Thoracic aorta (tissue), 2 donors: Measurements from ENCODE around the gene AKAP6. TPM values are rescaled to one million over a fixed set of nuclear protein-coding genes. Genes with fewer than 3 reads are reported as not detected.

Experiments used
- ATAC-seq: fragments of 150-250 bp; one replicate; pipeline ENCODE4 v1.8.0; 2017; ENCODE audit warnings: low read depth; ENCODE audit not compliant: insufficient number of reproducible peaks, low FRiP score
- DNase-seq: peaks from one replicate; pipeline ENCODE4 v3.0.0-alpha.2; 2020; ENCODE audit warnings: low spot score
- H3K27ac ChIP-seq, 2 donors: fragments of 200-600 bp; sonication (generic); 1 replicate in 1 of 2; 2 replicates in 1 of 2; pipeline ENCODE4 v1.5.1; 2016; ENCODE audit warnings: mild to moderate bottlenecking in 2 of 2, moderate library complexity in 2 of 2
- H3K27me3 ChIP-seq: fragments of 200-600 bp; sonication (generic); replicated peaks from 2 replicates; pipeline ENCODE4 v1.6.0; 2016; ENCODE audit warnings: mild to moderate bottlenecking; ENCODE audit not compliant: insufficient read depth
- H3K36me3 ChIP-seq: fragments of 200-600 bp; sonication (generic); one replicate; pipeline ENCODE4 v1.5.1; 2016
- H3K4me1 ChIP-seq, 2 donors: fragments of 200-600 bp; sonication (generic); 1 replicate in 1 of 2; 2 replicates in 1 of 2; pipeline versions ENCODE4 v1.5.1 to v1.6.0; 2016; ENCODE audit warnings: low read depth in 2 of 2, mild to moderate bottlenecking in 1 of 2; ENCODE audit not compliant: control insufficient read depth in 1 of 2
- H3K4me3 ChIP-seq: fragments of 200-600 bp; sonication (generic); 2 replicates; pipeline ENCODE4 v1.5.1; 2016; ENCODE audit warnings: mild to moderate bottlenecking
- H3K9me3 ChIP-seq: fragments of 200-600 bp; sonication (generic); 2 replicates; pipeline ENCODE4 v1.5.1; 2016
- CTCF ChIP-seq: fragments of 200-600 bp; sonication (generic); IDR thresholded peaks from one replicate; pipeline ENCODE4 v1.5.1; 2019; ENCODE audit warnings: antibody characterized with exemption
- total RNA-seq, 2 donors: library from RNA; depleted of rRNA; stranded (reverse); fragments of >200 nt; gene quantifications; one replicate each; pipeline versions ENCODE4 v1.1.0 to v1.2.3, GENCODE V29; 2016

Gene AKAP6
- total RNA-seq, 2 donors from 2014 or later: 78.9 to 104 TPM

DNA sequence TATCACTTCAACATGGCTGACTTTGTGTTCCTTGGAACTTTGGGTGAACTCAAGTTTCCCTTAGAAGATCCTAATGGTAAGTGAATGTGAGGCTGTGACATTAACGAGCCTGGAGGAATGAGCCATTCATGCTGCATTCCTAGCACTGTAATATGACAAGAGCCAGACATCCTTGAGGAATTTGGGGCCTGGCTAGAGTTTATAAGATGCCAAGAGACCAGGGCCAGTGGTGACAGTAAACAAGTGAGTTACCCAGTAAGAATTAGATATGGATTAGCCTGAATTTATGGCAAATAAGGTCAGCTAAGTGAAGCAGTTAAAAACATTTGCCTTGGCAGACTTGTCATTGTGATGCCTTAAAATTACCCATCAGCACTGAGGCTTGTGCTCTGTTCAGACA is 232.4 kb downstream of the AKAP6 start:
- ATAC-seq (no peak), DNase-seq (no peak)
- Histone ChIP-seq H3K9me3 (no peaks in the 10 kb centered on the region), H3K4me3 (no peak overlapping the region), H3K36me3 (no peaks in the 10 kb centered on the region), H3K4me1 (peaks cover 28 to 61% of the 10 kb centered on the region in 2 donors), H3K27me3 (no peaks in the 10 kb centered on the region), H3K27ac (no peak overlapping the region)
- TF ChIP-seq CTCF: no peak

DNA sequence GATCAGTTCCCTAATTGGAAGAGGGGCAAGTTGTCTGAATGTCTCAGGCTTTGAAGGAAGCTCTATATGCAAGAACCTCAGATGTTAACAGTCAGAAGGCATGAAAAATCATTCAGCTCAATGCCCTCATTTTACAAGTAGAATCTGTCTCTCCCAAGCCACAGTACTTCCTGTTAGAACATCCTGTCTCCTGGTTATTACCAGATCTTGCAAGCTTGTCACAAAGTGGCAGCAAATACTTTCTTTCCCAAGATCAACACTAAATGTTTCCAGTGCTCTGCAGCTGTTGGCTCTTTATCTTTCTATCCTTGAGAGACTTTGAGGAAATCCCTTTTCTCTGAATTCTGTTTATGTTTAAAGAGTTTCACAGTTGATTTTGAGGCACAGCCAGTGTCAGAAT is 235.5 kb downstream of the AKAP6 start:
- ATAC-seq: no peak

DNA sequence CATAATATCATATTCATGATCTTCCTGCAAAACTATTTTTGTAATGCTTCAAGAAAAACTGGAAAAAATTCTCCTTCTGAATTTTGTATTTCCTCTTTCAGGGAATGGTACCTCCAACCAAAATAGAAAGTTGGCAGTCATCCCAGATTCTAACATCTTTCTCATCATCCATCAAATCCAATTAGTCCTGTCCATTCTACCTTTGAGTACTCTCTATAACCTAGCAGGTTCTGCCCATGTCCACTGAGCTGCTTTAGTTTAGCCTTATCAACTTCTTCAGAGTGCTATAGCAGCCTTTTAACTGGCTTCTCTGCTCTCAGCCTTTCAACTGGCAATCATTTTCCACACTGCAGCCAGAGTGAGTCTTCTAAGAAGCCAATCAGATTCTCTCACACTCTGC is 236.2 kb downstream of the AKAP6 start:
- Histone ChIP-seq H3K4me1 (peaks cover 31 to 62% of the 10 kb centered on the region in 2 donors), H3K27ac (peak overlapping the region in 1 of 2 donors; percentile 45)
- no peak for ATAC-seq

More for the DNA sequence above, 235.5 kb downstream of the AKAP6 start:
- peak overlapping the region; percentile 45 to 59 for H3K27ac ChIP-seq
- peaks cover 36 to 68% of the 10 kb centered on the region in 2 donors for H3K4me1 ChIP-seq
- TF ChIP-seq CTCF: no peak
- H3K27me3 ChIP-seq: no peaks in the 10 kb centered on the region
- H3K9me3 ChIP-seq: no peaks in the 10 kb centered on the region
- H3K36me3 ChIP-seq: no peaks in the 10 kb centered on the region
- no peak overlapping the region for H3K4me3 ChIP-seq
- DNase-seq: no peak

GRCh38 chr14:32567543-32568384 is 238.7 kb downstream of the AKAP6 start:
- no peak for TF ChIP-seq CTCF
- ATAC-seq: no peak
- no peaks in the 10 kb centered on the region for H3K27me3 ChIP-seq
- DNase-seq: no peak
- peak overlapping the region; percentile 10 to 30 for H3K27ac ChIP-seq
- peaks cover 21 to 58% of the 10 kb centered on the region in 2 donors for H3K4me1 ChIP-seq
- no peak overlapping the region for H3K4me3 ChIP-seq
- no peaks in the 10 kb centered on the region for H3K36me3 ChIP-seq
- H3K9me3 ChIP-seq: no peaks in the 10 kb centered on the region

More for the DNA sequence above, 236.2 kb downstream of the AKAP6 start:
- DNase-seq: no peak
- Histone ChIP-seq H3K4me3 (no peak overlapping the region), H3K36me3 (no peaks in the 10 kb centered on the region), H3K9me3 (no peaks in the 10 kb centered on the region), H3K27me3 (no peaks in the 10 kb centered on the region)
- no peak for TF ChIP-seq CTCF

DNA sequence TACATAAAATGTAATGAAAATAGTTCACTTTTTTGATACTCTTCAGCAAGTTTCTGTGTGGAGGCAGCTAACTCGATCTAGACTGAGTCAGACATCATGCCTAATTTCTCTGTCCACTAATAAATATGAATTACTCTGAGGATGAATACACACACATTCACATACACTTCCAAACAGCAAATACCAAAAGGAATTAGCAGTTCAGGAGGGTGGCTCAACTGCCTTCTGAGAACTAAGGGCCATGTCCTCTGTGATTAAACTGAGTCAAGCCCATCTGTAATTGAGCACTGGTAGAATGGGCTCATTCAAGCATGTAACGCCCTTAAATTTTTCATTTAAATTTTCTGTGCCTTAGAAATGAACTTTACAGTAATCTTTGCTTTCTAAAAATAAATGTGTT is 242.5 kb downstream of the AKAP6 start:
- H3K36me3 ChIP-seq: no peaks in the 10 kb centered on the region
- no peak for ATAC-seq
- H3K4me3 ChIP-seq: no peak overlapping the region

More for the DNA sequence above, 242.5 kb downstream of the AKAP6 start:
- Histone ChIP-seq H3K4me1 (peaks cover 12 to 35% of the 10 kb centered on the region in 2 donors), H3K27me3 (no peaks in the 10 kb centered on the region), H3K9me3 (no peaks in the 10 kb centered on the region), H3K27ac (no peak overlapping the region)
- TF ChIP-seq CTCF: no peak
- DNase-seq: no peak
